Activated CD8-positive, alpha-beta memory T cell treated with anti-CD3 and anti-CD28 coated beads, Interleukin-2, amount 50 U/mL, for 1 hour (primary cell): ENCODE measurements around the gene NOL11.
"Not testable (repeated sequence)": the region's sequence is repeated elsewhere in the genome, so short reads cannot be mapped to it uniquely, and the experiment has no call there.

ENCODE experiments used
- DNase-seq: peaks from one replicate; pipeline ENCODE4 v3.0.0-alpha.2; 2020; ENCODE audit errors: extremely low read depth

NOL11 gene

DNA sequence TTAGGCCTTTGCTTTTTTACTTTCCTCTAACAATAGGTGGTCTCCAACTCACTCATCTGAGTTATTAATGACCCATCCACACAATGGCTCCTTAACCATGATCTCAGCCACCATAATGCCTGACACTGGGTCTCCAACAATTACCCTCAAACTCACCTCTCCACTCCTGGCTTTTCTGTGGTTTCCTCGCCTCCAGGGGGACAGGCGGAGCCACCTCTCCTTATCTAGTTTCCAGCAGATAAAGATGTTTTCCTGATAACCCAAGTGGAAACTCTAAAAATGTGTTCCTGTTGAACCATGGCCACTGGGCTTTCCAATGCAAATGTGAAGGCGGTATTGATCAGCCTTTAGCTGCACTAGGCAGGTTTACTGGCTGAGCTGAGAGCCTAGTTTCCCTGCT lies 9.4 kb upstream of the NOL11 start:
- no peak for DNase-seq

DNA sequence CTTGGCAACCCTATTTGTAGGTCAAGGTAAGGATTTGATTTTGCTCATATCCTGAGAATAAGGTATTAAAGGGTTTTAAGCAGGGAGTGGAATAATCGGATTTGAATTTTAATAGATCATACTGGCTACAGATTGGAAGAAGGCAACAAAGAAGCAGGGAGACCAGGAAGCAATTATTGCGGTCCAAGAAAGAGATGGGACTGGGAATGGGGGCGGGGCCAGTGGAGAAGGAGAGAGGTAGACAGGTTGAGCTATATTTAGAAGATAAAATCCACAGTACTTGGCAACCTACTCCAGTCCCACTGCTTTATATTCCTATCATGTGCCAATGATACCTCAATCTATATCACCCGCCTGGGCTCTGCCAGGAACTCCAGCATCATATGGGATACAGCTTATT lies 5.8 kb upstream of the NOL11 start:
- no peak for DNase-seq

DNA sequence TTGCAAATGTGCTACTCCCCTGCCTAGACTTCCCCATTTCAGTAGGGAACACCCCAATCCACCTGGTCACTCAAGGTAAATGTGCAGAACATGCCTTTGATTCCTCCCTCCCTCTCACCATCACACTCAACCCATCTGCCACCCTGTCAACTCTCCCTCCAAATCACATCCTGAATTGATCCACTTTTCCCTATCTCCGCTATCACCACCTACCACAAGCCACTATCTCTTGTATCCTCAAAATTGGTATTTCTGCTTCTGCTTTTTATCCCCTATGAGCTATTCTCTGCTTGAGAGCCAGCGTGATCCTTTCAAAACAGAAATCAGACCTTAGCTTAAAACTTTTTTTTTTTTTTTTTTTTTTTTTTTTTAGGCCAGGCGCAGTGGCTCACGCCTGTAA lies 5.4 kb upstream of the NOL11 start:
- DNase-seq: no peak

DNA sequence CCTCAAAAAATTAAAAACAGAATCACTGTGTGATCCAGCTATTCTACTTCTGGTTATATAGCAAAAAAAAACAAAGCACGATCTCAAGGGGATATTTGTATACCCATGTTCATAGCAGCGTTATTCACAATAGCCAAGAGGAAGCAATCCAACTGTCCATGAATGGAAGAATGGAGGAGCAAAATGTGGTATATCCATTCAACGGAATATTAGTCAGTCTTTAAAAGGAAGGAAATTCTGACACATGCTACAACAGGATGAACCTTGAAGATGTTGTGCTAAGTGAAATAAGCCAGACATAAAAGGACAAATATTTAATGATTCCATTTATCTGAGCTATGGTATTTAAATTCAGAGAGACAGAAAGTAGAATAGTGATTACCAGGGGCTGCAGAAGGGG lies 4.6 kb upstream of the NOL11 start:
- DNase-seq: no peak

DNA sequence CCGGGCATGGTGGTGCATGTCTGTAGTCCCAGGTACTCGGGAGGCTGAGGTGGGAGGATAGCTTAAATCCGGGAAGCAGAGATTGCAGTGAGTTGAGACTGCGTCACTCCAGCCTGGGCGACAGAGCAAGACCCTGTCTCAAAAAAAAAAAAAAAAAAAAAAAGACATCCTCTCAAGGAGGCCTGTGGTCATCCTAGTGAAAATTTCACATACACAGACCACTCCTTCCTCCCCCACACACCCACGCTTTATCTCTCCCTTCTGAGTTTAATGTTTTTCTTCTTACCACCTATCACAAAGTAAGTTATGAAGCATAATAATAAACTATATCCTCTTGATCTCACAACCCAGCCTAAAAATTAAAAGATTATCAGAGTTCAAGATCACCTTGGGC lies 1.3 kb upstream of the NOL11 start:
- no peak for DNase-seq

DNA sequence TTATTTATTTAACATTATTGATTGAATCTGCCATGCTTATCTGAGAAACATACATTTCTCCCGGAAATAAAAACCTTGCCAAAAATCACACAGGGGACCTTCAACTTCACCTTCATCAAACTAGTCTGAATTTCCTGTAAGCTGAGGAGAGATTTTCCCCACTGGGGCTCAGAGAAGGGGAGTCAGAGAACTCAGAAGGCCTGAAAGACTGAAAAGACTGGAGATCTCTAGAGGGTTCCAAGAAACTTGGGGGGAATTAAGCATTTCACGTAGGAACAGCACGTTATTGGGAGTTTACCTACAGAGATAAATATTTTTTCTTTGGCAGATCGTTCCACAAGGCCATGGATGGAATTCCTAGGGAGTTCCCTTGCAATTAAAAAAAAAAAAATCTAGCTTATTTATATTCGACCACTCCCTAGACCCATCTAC lies 528 bp upstream of the NOL11 start:
- no peak for DNase-seq

DNA sequence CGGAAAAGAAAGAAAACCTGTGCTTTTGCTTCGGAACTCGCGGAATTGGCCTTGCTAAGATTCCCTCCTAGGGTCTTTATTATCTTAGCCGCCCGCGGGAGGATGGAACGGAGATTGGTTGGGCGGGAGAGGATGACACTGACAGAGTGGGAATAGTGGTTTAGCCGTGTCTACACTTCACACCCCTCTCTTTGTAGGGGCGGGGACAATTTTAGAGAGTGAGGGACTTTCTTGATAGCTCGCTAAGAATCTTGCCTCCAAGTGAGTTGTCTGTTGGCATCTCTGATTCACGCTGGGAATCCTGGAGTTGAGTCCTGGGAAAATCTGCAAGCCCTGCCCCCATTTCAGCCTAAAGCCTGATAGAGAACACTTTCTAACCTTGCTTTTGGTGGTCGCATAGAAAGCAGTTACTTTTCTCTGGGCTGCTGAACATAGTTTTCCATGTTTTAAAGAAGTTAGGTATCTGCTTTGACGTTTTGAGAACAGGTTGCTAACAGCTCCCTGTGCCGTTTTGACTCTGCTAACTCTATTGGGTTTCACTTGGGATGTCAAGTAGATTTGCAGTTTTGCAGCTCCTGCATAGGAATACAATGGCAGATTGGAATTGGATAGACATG lies 697 bp downstream of the NOL11 start:
- DNase-seq: no peak

DNA sequence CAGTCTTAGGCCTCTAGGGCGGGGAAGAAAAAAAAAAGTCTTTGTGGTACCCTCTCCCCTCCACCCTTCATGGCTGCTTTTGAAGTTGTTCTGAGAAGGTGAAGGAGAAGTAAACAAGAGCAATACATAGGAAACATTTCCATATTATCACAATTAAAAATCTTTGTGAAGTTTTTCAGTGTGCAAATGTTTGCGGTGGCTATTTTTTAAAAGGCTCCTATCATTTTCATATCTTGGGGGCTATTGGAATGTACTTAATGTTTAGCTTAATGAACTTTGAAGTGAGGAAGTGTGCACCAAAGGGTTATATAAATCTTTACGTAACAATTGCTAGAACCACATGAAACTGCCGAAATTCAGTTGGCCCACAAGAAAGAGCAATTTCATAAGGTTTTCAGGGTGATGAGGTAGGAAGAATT lies 7.6 kb downstream of the NOL11 start:
- no peak for DNase-seq

DNA sequence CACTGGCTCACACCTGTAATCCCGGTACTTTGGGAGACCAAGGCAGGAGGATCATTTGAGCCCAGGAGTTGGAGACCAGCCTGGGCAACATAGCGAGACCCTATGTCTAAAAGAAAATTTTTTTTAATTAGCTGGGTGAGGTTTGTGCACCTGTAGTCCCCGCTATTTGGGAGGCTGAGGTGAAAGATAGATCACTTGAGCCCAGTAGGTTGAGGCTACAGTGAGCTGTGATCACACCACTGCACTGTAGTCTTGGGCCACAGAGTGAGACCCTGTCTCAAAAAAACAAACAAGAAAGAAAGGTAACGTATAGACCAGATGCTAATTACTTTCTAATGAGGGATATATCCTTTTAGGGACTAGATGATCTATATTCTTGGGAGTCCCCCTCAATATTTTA lies 8.1 kb downstream of the NOL11 start:
- DNase-seq: no peak

DNA sequence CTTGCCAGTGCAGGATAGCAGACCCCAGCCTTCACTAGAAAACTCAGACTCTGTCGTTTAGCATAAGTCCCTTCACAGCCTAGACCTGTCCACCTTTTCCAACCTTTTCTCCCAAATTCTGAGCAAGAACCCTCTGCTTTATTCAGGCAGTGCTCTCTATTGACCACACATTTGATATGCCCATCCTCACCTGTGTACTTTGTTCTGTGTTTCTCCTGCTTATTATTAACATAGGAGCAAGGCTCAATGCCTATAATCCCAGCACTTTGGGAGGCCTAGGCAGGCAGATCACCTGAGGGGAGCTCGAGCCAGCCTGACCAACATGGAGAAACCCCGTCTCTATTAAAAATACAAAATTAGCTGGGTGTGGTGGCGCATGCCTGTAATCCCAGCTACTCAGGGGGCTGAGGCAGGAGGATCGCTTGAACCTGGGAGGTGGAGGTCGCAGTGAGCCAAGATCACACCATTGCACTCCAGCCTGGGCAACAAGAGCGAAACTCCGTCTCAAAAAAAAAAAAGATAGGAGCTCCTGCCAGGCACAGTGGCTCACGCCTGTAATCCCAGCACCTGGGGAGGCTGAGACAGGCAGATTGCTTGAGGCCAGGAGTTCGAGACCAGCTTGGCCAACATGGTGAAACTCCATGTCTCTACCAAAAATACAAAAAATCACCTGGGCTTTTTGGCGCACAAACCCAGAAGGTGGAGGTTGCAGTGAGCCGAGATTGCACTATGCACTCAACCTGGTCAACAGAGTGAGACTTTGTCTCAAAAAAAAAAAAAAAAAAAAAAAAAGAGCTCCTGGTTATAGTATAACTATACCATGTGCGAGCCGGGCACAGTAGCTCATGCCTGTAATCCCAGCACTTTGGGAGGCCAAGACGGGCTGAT lies 9.7 kb downstream of the NOL11 start:
- DNase-seq: not testable (repeated sequence)

DNA sequence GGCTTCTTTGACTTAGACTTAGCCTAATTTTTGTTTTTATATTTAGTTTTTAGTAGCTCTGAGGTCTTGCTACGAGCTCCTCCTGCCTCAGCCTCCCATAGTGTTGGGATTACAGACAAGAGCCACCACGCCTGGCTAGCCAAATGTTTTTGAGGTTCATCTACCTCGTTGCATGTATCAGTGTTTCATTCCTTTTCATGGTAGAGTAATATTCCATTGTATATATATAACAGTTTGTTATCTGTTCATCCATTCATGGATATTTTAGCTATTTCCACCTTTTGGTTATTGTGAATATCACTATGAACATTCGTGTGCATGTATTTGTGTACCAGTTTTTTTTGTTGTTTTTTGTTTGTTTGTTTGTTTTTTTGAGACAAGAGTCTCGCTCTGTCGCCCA lies 12.2 kb downstream of the NOL11 start:
- DNase-seq: no peak

DNA sequence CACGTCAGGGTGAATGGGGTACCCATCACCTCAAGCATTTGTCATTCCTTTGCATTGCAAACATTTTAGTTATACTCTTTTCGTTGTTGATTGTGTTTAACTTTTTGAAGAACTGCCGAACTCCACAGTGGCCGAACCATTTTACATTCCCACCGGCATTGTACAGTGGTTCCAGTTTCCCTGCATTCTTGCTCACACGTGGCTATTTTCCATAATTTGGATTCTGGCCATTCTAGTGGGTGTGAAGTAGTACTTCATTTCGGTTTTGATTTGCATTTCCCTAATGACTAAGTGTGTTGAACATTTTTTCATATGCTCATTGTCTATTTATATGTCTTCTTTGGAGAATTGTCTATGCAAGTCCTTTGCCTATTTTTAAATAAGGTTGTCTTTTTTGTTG lies 13.0 kb downstream of the NOL11 start:
- no peak for DNase-seq

DNA sequence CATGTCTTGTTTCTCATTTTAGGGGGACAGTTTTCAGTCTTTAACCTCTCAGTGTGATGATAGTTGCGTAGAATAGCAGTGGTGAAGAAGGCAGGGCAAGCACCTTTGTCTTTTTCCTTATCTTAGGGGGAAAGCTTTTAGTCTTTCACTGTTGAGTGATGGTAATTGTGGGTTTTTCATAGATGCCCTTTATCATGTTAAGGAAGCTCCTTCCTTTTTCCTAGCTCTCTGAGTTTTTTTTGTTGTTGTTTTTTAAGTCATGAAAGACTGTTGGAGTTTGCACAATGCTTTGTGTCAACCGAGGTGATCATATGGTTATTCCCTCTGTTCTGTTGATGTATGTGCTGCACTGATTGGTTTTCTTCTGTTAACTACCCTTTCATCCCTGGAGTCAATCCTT lies 15.7 kb downstream of the NOL11 start:
- no peak for DNase-seq

DNA sequence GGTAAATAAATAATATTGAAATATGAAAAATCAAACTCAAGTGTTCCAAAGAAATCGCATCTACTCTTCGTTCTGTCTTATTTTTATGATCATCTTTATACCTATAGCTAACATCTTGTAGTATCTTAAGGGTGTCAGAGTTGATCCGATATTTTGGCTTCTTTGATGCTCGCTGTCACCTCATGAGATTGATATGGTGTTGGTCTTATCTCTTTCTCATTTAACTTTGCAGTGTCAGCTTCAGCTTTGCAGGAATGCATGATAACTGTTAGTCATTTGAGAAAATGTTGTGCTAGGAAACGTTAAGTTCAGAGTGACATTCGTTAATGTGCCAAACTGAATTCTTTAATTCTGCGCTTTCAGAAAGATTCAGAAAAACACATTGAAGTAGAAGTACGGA lies 19.4 kb downstream of the NOL11 start:
- no peak for DNase-seq

DNA sequence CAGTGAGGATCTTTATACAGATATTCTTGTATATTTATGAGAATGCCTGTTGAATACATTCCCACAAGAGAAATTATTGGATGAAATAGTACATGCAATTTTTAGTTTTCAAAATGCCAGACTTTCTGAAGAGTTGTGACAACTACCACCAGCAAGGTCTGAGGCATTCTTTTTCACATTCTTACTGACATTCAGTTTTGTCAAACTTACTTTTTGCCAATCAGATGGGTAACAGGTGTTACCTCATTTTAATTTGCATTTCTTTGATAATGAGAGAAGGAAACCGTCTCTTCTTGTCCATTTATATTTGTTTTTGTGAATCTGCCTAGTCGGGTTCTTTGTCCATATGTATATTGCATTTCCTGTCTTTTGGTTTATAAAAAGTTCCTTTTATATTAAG lies 24.3 kb downstream of the NOL11 start:
- DNase-seq: no peak

DNA sequence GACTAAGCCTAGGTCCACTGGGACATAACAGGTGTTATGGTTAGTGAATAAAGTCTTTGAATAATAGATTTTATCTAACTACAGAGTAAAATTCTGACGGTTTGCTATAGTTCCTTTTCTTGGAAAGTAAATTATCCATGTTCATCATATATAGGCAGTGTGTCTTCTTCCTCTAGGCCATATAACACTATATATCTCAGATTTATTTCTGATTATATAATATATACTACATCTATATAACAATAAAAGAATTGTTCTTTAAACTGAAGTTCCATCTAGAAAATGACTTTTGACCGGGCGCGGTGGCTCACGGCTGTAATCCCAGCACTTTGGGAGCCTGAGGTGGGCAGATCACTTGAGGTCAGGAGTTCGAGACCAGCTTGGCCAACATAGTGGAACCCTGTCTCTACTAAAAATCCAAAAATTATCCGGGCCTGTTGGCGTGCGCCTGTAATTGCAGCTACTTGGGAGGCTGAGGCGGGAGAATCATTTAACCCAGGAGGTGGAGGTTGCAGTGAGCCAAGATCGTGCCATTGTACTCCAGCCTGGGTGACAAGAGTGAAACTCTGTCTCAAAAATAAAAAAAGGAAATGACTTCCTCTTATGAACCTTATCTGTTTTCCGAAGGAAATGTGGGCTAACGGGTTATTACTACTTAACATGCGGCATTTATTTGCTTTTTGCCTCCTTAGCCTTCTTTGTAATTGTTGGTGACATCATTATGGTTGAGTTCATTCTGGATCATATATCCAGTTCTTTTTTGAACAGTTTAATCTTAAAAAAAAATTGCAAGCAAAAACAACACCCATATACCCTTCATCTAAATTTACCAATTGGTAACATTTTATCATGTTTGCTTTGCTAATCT lies 29.2 kb downstream of the NOL11 start:
- no peak for DNase-seq

DNA sequence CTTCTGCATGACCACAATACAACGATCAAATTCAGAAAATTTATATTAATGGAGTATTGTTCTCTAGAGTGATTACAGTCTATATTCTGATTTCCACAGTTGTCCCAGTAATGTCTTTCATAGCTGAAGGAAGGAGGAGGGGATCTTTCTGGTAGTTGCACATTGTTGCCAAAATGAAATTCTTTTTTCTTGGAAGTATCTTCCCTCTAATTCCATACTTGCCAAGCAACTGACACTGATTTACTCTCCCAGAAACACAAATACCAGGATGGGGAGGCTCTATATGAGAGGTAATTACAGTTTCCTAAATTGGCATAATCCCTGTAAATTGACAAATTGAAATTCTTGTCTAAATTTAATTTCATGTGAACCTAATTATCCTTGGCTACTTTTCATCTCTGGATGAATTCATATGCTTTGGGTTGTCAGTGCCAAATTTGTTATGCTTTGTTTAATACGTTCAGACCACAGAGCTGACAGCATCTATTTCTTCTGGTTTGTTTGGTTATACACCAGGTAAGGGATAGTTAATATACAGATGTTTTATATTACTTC lies 30.0 kb downstream of the NOL11 start:
- DNase-seq: no peak

DNA sequence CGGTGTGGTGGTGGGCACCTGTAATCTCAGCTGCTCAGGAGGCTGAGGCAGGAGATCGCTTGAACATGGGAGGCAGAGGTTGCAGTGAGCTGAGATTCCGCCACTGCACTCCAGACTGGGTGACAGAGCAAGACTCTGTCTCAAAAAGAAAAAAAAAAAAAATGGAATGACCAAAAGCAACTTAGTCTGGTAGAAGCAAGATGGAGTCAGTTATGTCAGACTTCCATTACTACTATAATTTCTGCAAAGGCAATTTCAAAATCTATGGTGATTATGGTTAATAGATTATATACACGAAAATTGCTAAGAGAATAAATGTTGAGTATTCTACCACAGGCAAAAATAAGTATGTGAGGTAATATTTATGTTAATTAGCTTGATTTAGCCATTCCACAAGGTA lies 32.3 kb downstream of the NOL11 start:
- no peak for DNase-seq

DNA sequence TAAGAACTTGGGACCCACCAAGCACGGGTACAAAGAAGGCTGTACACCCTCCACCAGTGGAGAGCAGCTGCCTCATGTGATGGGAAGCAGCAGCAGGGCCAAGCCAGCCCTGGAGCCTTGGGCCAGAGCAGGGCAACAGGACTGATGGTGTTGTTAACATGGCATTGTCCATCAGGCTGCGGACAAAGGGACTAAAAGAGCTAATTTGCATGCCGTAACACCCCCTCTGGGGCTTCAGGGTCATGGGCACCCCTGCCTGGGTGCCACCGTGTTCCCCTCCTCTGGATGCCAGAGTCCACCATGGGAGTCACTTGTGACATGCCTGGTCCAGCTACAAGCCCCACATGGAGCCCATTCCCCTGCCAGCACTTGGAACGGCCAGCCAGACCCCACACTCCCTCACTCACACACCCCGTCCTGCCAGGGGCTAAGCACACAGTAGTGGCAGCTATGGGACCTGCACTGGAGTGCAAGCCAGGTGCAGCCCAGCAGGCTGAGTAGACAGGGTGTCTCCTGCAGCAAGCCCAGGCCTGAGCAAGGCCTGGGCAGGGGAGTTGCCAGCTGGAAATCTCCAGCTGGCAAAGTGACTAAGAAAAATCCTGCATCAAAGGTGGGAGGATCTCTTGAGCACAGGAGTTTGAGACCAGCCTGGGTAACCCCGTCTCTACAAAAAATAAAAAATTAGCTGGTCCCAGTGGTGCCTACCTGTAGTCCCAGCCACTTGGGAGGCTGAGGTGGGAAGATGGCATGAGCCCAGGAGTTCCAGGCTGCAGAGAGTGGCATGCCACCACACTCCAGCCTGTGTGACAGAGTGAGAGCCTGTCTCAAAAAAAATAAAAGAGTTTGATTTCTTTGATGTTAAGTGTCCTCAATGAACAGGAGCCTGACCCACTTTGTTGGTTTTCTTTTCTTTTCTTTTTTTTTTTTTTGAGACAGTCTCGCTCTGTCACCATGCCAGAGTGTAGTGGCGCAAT lies 33.7 kb downstream of the NOL11 start:
- DNase-seq: no peak

DNA sequence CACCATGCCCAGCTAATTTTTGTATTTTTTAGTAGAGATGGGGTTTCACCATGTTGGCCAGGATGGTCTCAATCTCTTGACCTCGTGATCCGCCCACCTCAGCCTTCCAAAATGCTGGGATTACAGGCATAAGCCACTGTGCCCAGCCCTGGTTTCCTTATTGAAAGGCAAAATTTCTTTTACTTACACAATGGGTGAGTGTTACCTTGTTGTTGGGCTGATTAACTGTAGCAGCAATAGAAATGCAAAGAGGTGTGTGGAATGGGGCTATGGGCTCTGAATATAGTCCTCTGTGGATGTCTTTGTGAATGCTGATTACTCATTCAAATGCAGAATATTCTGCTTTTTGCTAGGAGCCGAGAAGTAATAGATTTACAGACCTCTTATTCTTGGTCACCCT lies 34.4 kb downstream of the NOL11 start:
- not testable (repeated sequence) for DNase-seq

DNA sequence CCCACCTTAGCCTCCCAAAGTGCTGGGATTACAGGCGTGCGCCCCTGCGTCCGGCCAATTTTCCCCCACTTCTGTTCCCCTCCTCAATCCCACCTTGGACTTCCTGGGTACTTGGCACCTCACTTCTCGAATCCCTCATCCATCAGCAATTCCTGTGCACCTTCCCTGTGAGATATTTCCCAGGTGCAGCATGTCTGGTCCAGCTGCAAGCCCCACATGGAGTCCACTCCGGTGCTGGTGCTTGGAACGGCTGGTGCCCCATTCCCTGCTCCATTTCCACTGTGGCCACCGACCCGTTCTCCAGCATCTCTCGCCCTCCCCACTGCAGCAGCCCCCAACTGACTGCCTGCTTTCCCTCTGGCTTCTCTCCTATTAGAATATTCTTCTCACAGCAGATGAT lies 35.3 kb downstream of the NOL11 start:
- DNase-seq: no peak
